HAP-1 (cell line): ENCODE measurements around the gene URAD.

Experiments
- DNase-seq, 2 experiments: peaks; one replicate each; pipeline ENCODE4 v3.0.0-alpha.2; 2016 to 2020; ENCODE audit warnings: low spot score in 2 of 2
- H3K27me3 ChIP-seq: fragments of 250-450 bp; sonication (Bioruptor Pico); 2 replicates; pipeline ENCODE4 v1.5.1; 2020; ENCODE audit warnings: low read depth, mild to moderate bottlenecking, moderate library complexity
- H3K36me3 ChIP-seq: fragments of 250-450 bp; sonication (Bioruptor Pico); replicated peaks from 2 replicates; pipeline ENCODE4 v1.5.1; 2020; ENCODE audit warnings: mild to moderate bottlenecking
- H3K4me1 ChIP-seq: fragments of 250-450 bp; sonication (Bioruptor Pico); 2 replicates; pipeline ENCODE4 v1.5.1; 2020; ENCODE audit warnings: mild to moderate bottlenecking
- H3K4me3 ChIP-seq: fragments of 250-450 bp; sonication (Bioruptor Pico); 2 replicates; pipeline ENCODE4 v1.5.1; 2020; ENCODE audit warnings: mild to moderate bottlenecking, moderate library complexity
- H3K9me3 ChIP-seq: fragments of 250-450 bp; sonication (Bioruptor Pico); 2 replicates; pipeline ENCODE4 v1.5.1; 2020; ENCODE audit warnings: mild to moderate bottlenecking, moderate library complexity
- in situ Hi-C: fragments of 300-500 bp; cut with MboI; formaldehyde crosslinking; loops from 3 replicates; pipeline ENCODE4 v1.14.3; 2020; ENCODE audit warnings: low sequenced_read_pairs, inconsistent platforms, mixed read lengths

The URAD gene

GRCh38 chr13:27952876-27953675 lies 35.4 kb downstream of the URAD start:
- Histone ChIP-seq H3K4me1 (no peaks in the 10 kb centered on the region; the same call in 1 of the 2 replicates), H3K36me3 (no peaks in the 10 kb centered on the region), H3K4me3 (peak overlapping the region; percentile 37), H3K27me3 (no peaks in the 10 kb centered on the region), H3K9me3 (no peaks in the 10 kb centered on the region)
- in situ Hi-C loops: loop anchor here (10.0 kb wide), 1 partner anchor 118 kb away; no protein-coding TSS in a partner anchor
- DNase-seq: no peak

- no peaks in the 10 kb centered on the region for H3K27me3 ChIP-seq
- in situ Hi-C loops: no loop called here
These were observed 45.5 kb downstream of the URAD start for GRCh38 chr13:27942972-27943371.

GRCh38 chr13:27933580-27934328 lies 54.7 kb downstream of the URAD start:
- DNase-seq: no peak
- Histone ChIP-seq H3K27me3 (0 out of 2 replicates have a peak, but pooled peaks cover 5% of the 10 kb centered on the region), H3K9me3 (0 out of 2 replicates have a peak, but pooled peaks cover under 1% of the 10 kb centered on the region), H3K4me3 (no peak overlapping the region), H3K4me1 (no peaks in the 10 kb centered on the region), H3K36me3 (no peaks in the 10 kb centered on the region)
- in situ Hi-C loops: no loop called here

More at GRCh38 chr13:27942972-27943371, 45.5 kb downstream of the URAD start:
- H3K4me1 ChIP-seq: no peaks in the 10 kb centered on the region
- no peak overlapping the region for H3K4me3 ChIP-seq
- H3K36me3 ChIP-seq: no peaks in the 10 kb centered on the region
- DNase-seq: no peak
- peaks cover 3% of the 10 kb centered on the region; the same call in 1 of the 2 replicates for H3K9me3 ChIP-seq

- H3K27me3 ChIP-seq: 0 out of 2 replicates have a peak, but pooled peaks cover 5% of the 10 kb centered on the region
- H3K4me3 ChIP-seq: no peak overlapping the region
- in situ Hi-C loops: no loop called here
- no peak for DNase-seq
- H3K4me1 ChIP-seq: no peaks in the 10 kb centered on the region
- 0 out of 2 replicates have a peak, but pooled peaks cover 4% of the 10 kb centered on the region for H3K9me3 ChIP-seq
- no peaks in the 10 kb centered on the region for H3K36me3 ChIP-seq
These were observed 55.4 kb downstream of the URAD start for GRCh38 chr13:27933118-27933517.

- Histone ChIP-seq H3K36me3 (no peaks in the 10 kb centered on the region), H3K4me3 (no peak overlapping the region), H3K4me1 (no peaks in the 10 kb centered on the region), H3K9me3 (0 out of 2 replicates have a peak, but pooled peaks cover 4% of the 10 kb centered on the region), H3K27me3 (0 out of 2 replicates have a peak, but pooled peaks cover 9% of the 10 kb centered on the region)
- in situ Hi-C loops: no loop called here
- DNase-seq: no peak
These were observed 58.6 kb downstream of the URAD start for GRCh38 chr13:27929868-27930267.

GRCh38 chr13:27928805-27929753 lies 59.4 kb downstream of the URAD start:
- in situ Hi-C loops: no loop called here
- DNase-seq: no peak
- H3K9me3 ChIP-seq: 0 out of 2 replicates have a peak, but pooled peaks cover 4% of the 10 kb centered on the region
- H3K4me3 ChIP-seq: no peak overlapping the region
- H3K36me3 ChIP-seq: no peaks in the 10 kb centered on the region
- no peaks in the 10 kb centered on the region for H3K4me1 ChIP-seq
- H3K27me3 ChIP-seq: 0 out of 2 replicates have a peak, but pooled peaks cover 9% of the 10 kb centered on the region

GRCh38 chr13:27928353-27928804 lies 60.1 kb downstream of the URAD start:
- H3K4me3 ChIP-seq: no peak overlapping the region
- 0 out of 2 replicates have a peak, but pooled peaks cover 4% of the 10 kb centered on the region for H3K9me3 ChIP-seq
- H3K36me3 ChIP-seq: no peaks in the 10 kb centered on the region
- in situ Hi-C loops: no loop called here
- no peaks in the 10 kb centered on the region for H3K4me1 ChIP-seq
- H3K27me3 ChIP-seq: 0 out of 2 replicates have a peak, but pooled peaks cover 9% of the 10 kb centered on the region
- no peak for DNase-seq
